Fibroblast of the conjunctiva (primary cell): Measurements from ENCODE around the gene PBX3.

Experiments
- DNase-seq: peaks from one replicate; pipeline ENCODE4 v3.0.0-alpha.2; 2010; ENCODE audit warnings: low read depth

PBX3 gene

DNA sequence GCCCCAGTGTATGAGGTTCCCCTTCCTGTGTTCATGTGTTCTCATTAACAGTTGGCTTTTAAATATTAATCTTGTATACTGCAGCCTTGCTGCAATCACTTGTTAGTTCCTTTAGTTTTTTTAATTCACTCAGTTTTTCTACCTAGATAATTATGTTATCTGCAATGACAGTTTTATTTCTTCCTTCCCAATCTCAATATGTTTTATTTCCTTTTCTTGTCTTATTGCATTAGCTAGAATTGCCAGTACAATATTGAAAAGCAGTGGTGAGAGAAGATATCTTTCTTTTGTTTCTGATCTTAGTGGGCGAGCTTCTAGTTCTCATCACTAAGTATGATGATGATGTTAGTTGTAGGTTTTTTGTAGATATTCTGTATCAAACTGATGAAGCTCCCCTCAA lies 232.2 kb downstream of the PBX3 start:
- no peak for DNase-seq

DNA sequence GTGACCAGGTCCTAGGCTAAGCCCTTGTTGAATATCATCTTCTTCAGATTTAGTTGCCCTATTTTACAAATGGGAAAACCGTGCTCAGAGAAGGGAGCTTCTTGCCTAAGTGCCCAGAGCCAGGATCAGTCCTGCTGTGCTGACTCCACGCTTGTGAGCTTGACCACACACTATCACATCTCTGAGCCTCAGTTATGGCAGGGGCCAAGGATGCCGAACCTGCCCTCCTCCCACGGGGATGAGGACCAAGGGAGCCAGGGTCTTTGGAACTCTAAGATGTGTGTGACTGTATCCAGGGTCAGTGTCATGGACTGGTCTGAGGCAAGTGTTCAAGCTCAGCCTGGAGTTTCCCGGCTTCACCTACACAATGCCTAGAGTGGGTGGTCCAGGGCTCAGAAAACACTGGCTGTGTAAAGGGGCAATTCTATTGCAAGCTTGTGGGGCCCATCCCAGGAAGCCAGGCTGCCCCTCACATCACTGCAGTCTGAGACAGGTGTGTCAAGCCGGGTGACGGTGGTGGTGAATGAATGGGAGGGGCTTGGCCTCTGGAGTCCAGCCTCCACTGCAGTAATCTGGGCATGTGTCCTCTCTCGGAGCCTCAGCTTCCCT lies 235.7 kb downstream of the PBX3 start:
- DNase-seq = no peak

DNA sequence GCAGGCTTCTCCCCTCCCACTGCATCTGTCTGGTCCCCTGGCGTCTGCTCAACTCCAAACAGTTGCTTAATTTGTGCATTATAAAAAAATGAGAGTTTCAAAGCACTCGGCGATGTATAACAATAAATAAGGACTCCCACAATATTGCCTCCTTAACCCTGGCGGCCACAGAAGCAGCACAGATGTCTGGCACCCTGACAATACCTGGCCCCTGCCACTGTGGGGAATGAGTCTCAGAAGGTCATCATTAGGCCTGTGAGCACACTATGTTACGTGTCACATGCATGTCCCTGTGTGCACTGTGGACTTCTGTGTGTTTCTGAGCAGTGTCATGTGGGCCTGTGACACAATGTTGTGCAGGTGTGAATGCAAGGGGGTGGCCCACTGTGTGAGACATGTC lies 236.5 kb downstream of the PBX3 start:
- DNase-seq = no peak

DNA sequence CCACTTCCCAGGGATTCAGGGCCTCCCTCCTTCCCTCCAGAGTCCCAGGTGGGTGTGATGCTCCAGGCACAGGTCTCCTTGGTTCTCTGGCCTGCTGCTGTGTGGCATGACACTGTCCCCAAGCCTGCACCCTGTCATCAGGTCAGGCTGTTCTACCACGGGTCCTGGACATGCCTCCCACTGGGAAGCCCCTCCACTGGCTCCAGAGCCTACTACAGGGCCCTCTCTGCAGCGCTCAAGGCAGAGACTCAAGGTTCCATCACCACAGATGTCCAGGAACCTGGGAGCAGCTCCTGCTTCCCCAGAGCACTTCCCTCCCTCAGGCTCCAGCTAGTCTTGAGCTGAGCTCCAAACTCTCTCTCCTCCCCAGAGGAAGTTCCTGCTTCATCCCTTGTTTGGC lies 237.3 kb downstream of the PBX3 start:
- DNase-seq = no peak

DNA sequence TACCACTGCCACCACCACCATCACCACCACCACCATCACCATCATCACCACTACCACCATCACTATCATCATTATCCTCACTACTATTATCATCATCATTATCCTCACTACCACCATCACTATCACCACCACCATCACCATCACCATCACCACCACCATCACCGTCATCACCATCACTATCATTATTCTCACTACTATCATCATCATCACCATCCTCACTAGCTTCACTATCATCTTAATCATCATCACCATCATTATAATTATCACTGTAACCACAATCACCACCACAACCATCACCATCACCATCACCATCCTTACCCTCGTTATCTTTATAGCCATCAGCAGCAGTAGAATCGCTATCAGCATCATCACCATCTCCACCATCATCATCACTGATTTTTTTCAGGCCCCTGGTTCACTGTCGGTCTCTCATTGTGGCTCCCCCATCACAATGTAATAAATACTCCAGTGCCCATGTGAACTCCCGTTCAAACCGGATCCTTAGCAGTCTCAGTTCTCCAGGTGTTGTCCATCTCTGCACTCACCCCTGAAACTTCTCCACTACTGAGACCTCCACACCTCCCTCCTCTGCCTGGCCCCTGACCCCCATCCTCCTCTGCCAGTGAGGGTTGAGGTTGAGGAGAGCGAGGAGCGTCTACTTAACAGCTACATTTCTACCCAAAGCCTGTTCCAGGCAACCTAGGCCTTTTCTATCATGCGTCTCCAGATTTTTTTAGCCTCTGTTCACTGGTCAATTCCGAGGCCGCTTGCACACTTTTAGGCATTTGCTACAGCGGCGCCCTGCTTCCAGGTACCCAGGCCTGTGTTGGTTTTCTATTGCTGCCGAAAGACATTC lies 238.2 kb downstream of the PBX3 start:
- DNase-seq = no peak

DNA sequence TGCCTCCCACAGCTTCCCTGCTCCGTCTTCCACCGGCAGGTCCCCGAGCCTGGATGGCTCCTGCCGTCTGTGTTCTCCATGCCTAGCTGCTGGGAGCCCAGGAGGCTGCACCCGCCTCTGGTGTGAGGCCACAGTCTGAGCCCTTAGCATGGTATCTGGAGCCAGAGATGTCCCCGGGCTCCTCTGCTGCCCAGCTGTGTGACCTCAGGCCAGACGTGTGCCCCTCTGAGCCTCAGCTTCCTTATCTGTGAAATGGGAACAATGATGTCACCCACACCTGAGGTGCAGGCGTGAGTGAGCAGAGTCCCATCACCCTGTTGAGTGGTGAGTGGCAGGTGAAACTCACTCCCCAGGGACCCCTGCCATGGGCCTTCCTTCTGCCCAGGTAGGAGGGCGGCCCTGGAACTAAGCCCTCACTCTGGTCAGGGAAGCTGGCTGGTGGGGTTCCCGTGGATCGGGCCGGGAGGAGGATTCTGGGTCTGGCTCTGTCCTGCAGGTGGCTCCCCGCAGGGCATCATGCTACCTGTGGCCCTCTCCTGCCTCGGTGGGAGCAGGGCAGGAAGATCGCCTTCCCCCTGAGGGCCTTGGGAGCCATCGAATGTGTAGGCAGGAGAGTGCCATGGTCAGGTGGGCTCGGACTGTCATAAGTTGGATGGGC lies 239.0 kb downstream of the PBX3 start:
- DNase-seq = no peak

DNA sequence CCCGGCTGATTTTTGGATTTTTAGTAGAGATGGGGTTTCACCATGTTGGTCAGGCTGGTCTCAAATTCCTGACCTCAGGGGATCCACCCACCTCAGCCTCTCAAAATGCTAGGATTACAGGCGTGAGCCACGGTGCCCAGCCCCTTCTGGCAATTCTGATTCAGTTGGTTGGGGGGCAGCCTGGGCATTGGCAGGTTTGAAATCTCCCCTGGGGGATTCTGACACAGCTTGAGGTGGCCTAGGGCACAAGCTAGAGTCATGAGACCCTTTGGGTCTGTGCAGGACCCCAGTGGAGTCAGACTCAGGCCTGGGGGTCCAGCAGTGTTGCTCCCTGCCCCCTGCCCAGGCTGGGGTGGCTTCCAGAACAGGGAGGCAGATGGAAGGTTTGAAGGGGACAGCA lies 239.8 kb downstream of the PBX3 start:
- DNase-seq = no peak

DNA sequence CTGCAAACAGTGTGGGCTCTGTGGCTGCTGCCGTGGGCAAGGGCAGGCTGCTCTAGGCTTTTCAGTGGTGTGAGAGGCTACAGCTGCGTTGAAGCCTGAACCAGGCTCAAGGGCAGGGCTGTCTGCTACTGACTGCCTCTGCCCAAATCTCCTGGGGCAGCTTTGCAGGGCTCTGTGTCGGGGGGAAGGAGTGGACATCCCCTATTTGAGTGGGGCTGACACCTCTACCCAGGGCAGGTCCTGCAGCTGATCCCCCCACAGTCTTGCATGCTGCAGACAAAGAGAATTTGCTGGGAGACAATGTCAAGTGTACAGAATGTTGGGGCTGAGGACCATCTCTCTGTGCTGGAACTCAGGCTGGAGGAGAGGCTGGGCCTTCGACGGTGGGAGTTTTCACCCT lies 240.2 kb downstream of the PBX3 start:
- no peak for DNase-seq

DNA sequence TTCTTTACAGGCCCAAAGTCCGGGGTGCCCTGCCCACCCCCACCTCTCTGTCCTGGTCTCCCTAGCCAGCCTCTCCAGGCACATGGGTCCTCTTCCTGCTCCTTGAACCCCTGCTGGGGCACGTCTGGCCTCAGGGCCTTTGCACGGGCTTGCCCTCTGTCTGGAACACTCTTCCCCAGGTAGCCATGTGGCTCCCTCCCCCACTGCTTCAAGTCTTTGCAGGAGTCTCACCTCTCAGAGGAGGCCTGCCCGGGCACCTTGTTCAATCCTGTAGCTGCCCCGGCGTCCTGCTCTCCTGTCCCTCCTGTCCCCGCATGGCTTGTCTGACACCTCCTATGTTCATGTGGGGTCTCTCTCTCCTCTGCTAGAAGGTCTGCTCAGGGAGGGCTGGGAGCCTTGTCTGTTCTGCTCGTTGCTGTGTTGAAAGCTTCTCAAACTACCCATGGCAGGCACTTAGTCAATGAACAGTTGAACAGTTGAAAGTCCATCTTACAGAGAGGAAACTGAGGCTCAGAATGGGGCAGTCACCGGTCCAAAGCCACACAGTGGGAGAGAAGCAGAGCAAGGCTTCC lies 241.4 kb downstream of the PBX3 start:
- no peak for DNase-seq

DNA sequence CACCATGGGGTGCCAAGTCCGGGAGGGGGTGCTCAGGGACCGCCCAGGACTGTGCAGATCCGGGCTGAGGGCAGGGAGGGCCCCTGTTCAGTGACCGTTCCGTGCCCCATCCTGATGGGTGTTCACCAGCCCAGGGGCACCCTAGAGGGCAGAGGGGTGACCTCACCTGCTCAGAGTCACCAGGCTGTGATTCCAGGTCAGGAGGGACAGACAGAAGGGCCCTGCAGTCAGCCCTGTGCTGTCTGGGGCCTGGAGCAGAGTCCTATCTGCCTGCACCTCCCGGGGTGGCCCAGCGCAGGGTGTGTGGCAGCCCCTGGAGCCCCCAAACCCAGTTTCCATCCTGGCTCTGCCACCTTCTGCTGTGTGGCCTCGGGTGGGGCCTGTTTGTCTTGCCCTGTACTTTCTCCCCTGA lies 241.9 kb downstream of the PBX3 start:
- no peak for DNase-seq

DNA sequence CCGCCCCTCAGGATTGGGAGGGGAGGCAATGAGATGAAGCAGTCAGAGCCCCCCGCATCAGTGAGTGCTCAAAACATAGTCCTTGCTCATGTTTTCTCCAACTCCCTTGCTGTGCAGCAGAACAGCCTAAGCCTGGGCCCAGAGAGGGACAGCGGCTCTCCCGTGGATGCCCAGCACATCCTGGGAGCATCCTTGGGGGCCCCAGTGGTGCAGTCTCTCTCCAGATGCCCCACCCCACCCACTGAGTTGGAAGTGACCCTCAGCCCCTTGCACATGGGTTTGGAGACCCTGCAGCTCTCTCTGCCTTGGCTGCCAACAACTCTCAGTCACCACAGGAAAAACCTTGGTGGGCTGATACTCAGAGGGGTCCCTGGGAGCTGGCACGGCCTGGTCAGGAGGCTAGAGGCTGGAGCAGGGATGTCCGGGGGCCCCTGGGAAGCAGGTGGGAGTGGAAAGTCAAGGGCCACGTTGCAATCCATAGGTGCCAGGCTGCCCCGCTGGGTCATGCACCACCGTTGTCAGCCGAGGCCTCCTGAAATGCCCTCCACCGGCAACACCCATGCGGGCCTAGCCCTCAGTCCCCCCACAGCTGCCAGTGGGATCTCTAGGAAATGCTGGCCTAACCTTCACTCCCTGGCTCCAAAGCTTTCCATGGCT lies 242.5 kb downstream of the PBX3 start:
- DNase-seq = no peak

DNA sequence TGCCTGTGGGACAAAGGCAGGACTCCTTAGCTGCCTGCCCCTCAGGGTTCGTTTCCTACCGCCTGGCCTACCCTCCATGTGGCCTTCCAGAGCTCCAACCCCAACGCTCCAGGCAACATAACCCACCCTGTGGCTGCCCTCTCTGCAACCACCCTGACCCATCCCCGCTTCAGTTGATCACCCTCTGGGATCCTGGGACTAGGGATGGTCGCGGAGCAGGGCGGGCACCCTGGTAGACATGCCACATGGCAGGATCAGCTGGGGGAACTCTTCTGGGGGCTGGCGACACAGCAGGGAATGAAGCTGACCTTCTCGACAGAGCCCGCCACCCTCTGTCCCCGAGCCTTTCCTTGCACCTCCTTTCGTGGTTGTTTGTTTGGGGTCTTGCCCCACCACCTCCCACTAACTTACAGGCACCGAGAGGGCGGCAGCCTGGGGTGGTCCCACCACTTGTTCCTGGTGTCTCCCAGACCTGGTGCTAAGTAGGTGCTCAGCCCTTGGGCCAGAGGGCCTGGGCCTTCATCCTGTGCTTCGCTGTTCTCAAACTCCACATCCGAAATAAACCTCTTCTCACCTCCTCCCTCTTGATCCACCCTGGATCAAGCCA lies 243.1 kb downstream of the PBX3 start:
- no peak for DNase-seq

DNA sequence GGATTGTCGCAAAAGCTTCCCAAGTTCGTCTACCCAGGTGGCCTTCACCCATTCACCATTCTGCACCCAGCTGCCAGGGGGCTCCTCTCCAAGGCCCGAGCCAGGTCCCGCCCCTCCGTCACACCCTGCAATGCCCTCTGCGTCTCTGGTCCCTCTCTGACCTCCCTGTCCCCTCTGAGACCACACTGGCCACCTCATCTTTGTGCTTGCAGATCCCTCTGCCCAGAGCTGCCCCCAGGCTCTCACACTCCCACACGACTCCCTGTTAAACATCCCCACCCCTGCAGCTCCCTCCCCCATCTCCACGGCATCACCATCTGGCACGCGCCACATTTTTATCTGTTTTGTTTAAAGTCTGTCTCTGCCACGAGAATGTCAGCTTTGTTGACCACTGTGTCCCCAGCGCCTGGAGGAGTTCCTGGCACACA lies 243.6 kb downstream of the PBX3 start:
- no peak for DNase-seq

DNA sequence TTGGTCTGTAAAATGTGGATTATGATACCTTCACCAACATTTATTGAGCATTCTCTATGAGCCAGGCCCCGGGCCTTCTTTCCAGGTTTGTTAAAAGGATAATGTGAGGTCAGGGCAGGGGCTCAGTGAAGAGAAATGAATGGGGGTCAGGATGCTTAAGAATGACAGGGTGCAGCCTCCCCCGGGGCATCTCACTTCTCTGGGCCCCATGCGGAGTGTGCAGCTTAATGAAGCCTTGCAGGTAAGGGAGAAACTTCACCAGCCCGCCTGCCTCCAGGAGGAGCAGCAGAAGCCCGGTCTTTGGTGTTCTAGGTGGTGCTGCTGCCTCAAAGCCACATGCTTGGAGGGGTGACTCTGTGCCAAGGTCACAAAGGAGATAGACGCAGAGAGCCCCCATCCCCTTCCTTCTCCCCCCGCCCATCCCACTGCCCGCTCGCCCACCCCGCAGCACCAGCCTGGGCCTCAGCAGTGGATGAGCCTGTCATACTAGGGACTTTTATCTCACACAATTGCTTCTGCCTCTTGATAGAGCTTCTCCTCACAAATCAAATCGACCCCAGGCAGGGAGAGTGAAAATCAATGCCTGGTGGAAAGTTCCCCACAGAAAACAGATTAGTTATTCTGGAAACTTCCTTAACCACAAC lies 244.8 kb downstream of the PBX3 start:
- DNase-seq = no peak

DNA sequence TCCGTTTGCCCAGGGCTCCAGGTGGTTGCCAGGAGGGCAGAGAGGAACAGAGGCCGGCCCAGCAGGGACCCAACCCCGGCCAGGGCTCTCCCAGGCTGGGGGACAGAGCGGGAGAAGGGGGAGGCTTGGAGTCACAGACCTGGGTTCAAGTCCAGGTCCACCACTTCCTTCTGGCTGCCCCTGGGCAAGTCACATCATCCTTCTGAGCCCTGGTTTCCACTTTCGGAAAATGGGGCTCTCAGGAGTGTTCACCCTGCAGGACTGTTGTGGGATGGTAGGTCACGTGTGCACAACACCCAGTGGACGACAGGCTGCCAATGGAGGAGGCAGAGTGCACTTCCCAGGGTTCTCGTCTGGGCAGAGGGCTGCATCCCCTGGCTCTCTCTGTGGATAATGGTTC lies 245.4 kb downstream of the PBX3 start:
- DNase-seq = no peak

DNA sequence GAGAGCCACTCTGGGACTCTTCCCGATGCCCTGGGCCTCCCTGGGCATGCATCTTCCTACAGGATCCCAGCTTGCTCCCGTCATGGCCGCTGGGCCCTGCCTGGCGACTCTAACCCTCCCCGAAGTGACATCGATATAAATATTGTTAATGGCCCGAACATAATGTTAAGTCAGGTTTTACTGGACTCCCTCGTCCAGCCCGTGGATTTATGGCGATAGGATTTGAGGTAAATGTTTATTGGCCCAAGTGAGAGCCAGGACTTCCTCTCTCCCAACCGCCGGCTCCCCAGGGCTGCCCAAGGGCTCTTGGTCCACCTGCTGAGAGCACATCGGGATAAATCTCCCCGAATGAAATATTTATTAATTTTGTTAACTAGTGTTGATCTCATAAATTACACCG lies 246.3 kb downstream of the PBX3 start:
- DNase-seq = no peak

DNA sequence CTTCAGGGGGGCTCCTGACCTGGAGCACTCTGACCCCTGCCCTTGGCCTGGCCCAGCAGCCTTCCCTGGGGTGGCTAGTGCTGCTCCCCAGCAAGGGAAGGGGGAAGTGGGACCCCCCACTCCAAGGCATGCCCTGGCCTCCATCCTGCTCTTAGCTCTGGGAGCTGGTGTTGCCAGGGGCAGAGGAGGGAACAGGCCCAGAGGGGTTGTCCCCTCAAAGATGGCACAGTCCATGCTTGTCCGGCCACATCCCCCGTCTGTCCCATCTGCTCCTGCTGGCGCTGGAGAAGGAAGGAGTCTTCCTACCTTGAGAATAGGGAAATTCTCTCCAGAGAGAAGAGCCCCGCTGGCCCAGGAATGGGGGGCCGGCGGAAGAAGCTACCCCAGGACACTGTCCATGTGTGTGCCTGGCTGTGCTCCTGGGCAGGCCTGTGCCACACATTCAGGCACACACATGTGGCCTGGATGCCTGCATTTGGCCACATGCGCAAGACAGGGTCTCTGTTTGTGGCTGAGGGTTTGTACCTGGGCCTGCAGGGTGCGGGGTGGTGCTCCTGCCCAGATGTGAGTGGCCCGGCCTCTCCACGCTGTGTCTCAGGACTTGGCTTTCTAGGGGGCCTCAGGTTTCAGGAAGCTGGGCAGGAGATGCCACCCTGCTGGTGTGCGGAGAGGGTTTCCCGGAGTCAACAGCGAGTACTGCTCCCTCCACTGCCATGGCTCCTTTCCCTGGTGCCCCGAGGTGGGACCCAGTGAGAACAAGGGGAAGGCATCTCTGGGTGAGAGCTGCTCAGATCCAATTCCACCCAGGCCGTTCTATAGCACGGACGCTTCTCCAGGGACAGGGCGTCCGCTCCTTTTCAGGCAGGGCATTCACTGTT lies 247.1 kb downstream of the PBX3 start:
- DNase-seq = no peak

DNA sequence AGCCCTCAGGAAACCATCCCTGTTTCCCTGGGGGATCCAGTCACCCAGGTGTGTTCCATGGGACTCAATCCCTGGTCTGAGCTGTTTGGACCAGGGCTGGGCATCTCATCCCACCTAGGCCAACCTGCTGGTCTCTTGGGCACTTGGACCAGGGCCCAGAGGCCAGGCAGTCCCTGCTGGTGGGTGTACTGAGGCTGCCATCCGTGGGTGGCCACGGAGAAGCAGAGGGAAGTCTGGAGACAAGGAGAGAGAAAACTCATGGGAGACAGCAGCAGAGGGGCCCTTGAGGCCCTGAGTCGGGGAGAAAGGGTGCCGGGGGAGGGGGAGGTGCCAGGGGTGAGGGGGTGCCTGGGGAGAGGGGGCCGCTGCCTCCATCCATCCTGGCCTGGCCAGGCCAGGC lies 247.8 kb downstream of the PBX3 start:
- no peak for DNase-seq

DNA sequence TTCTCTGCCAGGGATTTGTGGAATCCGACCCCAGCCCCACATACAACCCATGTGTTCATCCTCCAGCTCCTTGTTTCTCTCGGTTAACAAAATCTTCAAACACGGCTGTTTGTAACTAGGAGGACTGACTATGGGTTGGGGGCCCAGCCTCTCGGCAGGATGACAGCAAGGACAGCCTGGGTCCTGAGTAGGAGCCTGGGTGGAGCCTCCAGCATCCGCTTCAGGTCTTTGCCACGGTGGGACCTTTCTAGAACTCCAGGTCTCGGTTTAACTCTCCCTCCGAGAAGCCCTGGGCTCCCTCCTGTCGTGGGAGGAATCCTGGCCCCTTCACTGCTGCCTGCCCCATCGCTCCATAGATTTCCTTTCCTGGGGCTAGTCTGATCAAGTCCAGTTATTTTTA lies 248.5 kb downstream of the PBX3 start:
- DNase-seq = no peak

DNA sequence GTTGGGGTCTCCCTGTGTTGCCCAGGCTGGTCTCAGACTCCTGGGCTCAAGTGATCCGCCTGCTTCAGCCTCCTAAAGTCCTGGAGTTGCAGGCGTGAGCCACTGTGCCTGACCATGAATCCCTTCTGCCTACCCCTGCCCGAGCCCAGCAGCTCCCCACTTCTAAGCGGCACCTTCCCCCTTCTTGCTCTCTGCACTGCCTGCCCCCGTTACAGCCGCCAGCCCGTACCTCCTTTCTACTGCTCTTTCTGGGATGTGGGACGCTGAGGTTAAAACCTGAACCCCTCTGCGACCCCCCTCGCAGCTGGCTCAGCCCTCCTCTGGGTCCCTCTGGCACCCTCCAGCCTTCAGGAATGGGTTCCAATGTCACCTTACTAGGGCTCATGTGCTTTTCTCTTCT lies 249.6 kb downstream of the PBX3 start:
- DNase-seq = no peak
